HCT116 (cell line): ENCODE data around the gene LYSMD4. TPM values are rescaled to one million over a fixed set of nuclear protein-coding genes. Genes with fewer than 3 reads are reported as not detected.

Source experiments
- ATAC-seq: fragments of 200-7000 bp; cut with Tn5 transposase; 2 replicates; pipeline ENCODE4 v1.9.1; 2020; ENCODE audit warnings: mild to moderate bottlenecking, moderate library complexity
- BruUV-seq: library from RNA; stranded (reverse); fragments of 400-500 nt; replicated peaks from 2 replicates; lab custom pipeline; 2021; lab: Mats Ljungman, UMichigan
- CTCF ChIA-PET: fragments of 300-600 bp; sonication (Branson Sonifier 250); formaldehyde crosslinking; loops from one replicate; lab custom pipeline; 2021; ENCODE audit warnings: antibody characterized with exemption; lab: Charles Lee
- POLR2A ChIA-PET: fragments of 300-600, 350-600 bp; sonication (Branson Sonifier 250); formaldehyde crosslinking; loops from one replicate; lab custom pipeline; 2021; ENCODE audit warnings: antibody characterized with exemption; lab: Charles Lee
- RAD21 ChIA-PET, 2 experiments: fragments of 300-600 bp; sonication (Branson Sonifier 250); formaldehyde crosslinking; loops; one replicate each; lab custom pipeline; 2023; ENCODE audit warnings: low total read pairs in 2 of 2; ENCODE audit not compliant: uncharacterized antibody in 2 of 2, unreplicated experiment in 2 of 2, low non-redundant PET in 1 of 2; lab: Charles Lee
- DNase-seq: peaks from one replicate; pipeline ENCODE4 v3.0.0-alpha.2; 2010; ENCODE audit warnings: low read depth, low spot score
- H2AFZ ChIP-seq: fragments of 200-600 bp; shearing (Covaris generic), sonication (generic); 2 replicates; pipeline ENCODE4 v1.6.1; 2017; ENCODE audit warnings: low read depth, mixed run types, mixed read lengths, antibody characterized with exemption, low read length; ENCODE audit not compliant: poor library complexity, severe bottlenecking
- H3K27ac ChIP-seq: 2 replicates; pipeline ENCODE4 v1.5.1; 2012; ENCODE audit warnings: low read depth, low read length
- H3K27me3 ChIP-seq: fragments of 200-600 bp; sonication (generic); 2 replicates; pipeline ENCODE4 v1.6.1; 2016; ENCODE audit warnings: mixed run types, low read length, mixed read lengths; ENCODE audit not compliant: insufficient read depth
- H3K36me3 ChIP-seq, 2 experiments: fragments of 200-500 bp in 1 of 2; fragments of 200-600 bp in 1 of 2; sonication (Bioruptor generic) in 1 of 2; sonication (generic) in 1 of 2; 2 replicates each; pipeline versions ENCODE4 v1.5.1 to v1.6.1; 2014 to 2016; ENCODE audit warnings: low read length in 2 of 2, inconsistent platforms in 1 of 2, mixed read lengths in 1 of 2, mixed run types in 1 of 2; ENCODE audit not compliant: insufficient read depth in 2 of 2, control insufficient read depth in 1 of 2
- H3K4me1 ChIP-seq, 2 experiments: fragments of 200-600 bp in 1 of 2; sonication (generic) in 1 of 2; 2 replicates each; pipeline versions ENCODE4 v1.5.1 to v1.6.1; 2012 to 2017; ENCODE audit warnings: low read length in 2 of 2, inconsistent platforms in 1 of 2, mild to moderate bottlenecking in 1 of 2, mixed read lengths in 1 of 2, mixed run types in 1 of 2, moderate library complexity in 1 of 2; ENCODE audit not compliant: insufficient read depth in 2 of 2, control insufficient read depth in 1 of 2
- H3K4me2 ChIP-seq: fragments of 200-600 bp; sonication (generic); 2 replicates; pipeline ENCODE4 v1.6.1; 2017; ENCODE audit warnings: mixed run types, low read length, mixed read lengths
- H3K4me3 ChIP-seq, 2 experiments: fragments of 200-600 bp in 1 of 2; sonication (generic) in 1 of 2; replicated peaks in 1 of 2; 2 replicates each; pipeline ENCODE4 v1.5.1; 2011 to 2016; ENCODE audit warnings: low read length in 2 of 2, control low read depth in 1 of 2, low read depth in 1 of 2, mild to moderate bottlenecking in 1 of 2, mixed read lengths in 1 of 2, mixed run types in 1 of 2
- H3K79me2 ChIP-seq: fragments of 200-600 bp; sonication (generic); 2 replicates; pipeline ENCODE4 v1.6.1; 2017; ENCODE audit warnings: mild to moderate bottlenecking, mixed run types, low read length, moderate library complexity, mixed read lengths; ENCODE audit not compliant: insufficient read depth
- H3K9ac ChIP-seq: fragments of 200-600 bp; sonication (generic); 2 replicates; pipeline ENCODE4 v1.6.1; 2016; ENCODE audit warnings: low read length, mixed read lengths
- H3K9me2 ChIP-seq: fragments of 200-600 bp; sonication (generic), shearing (Covaris generic); 2 replicates; pipeline ENCODE4 v1.6.1; 2017; ENCODE audit warnings: mixed run types, mild to moderate bottlenecking, moderate library complexity; ENCODE audit not compliant: insufficient read depth
- H3K9me3 ChIP-seq, 2 experiments: fragments of 200-500 bp in 1 of 2; fragments of 200-600 bp in 1 of 2; sonication (Bioruptor generic) in 1 of 2; sonication (generic) in 1 of 2; 2 replicates each; pipeline ENCODE4 v1.6.1; 2014 to 2017; ENCODE audit warnings: low read length in 2 of 2, mixed read lengths in 2 of 2, inconsistent platforms in 1 of 2, low read depth in 1 of 2, mild to moderate bottlenecking in 1 of 2, mixed run types in 1 of 2, moderate library complexity in 1 of 2; ENCODE audit not compliant: control insufficient read depth in 1 of 2, insufficient read depth in 1 of 2
- H4K20me1 ChIP-seq: fragments of 200-600 bp; sonication (generic), shearing (Covaris generic); 2 replicates; pipeline ENCODE4 v1.6.1; 2017; ENCODE audit warnings: mixed run types, mild to moderate bottlenecking, moderate library complexity; ENCODE audit not compliant: insufficient read depth
- EZH2phosphoT487 ChIP-seq: fragments of 200-600 bp; IDR thresholded peaks from 2 replicates; pipeline ENCODE4 v1.6.1; 2018; ENCODE audit warnings: antibody characterized with exemption, borderline replicate concordance
- FOSL1 ChIP-seq: IDR thresholded peaks from 2 replicates; pipeline ENCODE4 v1.6.1; 2012; ENCODE audit warnings: low read depth
- JUND ChIP-seq: IDR thresholded peaks from 2 replicates; pipeline ENCODE4 v1.6.1; 2012
- YY1 ChIP-seq: IDR thresholded peaks from 2 replicates; pipeline ENCODE4 v1.6.1; 2011; ENCODE audit warnings: low read length, low read depth, moderate library complexity, mild to moderate bottlenecking; ENCODE audit not compliant: insufficient replicate concordance; ENCODE audit errors: extremely low read depth
- intact Hi-C: fragments of 100-400 bp; cut with micrococcal nuclease; formaldehyde crosslinking; loops from 2 replicates; pipeline ENCODE4 v1.10.0; 2022
- total RNA-seq: library from RNA; stranded (reverse); gene quantifications from one replicate; pipeline ENCODE4 v1.2.1, GENCODE V29; 2021; ENCODE audit not compliant: unreplicated experiment
- TF ChIP-seq, protein P1 (sequence below): IDR thresholded peaks from 2 replicates; pipeline ENCODE4 v1.6.1; 2012; ENCODE audit warnings: low read depth

LYSMD4 gene
- total RNA-seq, 1 experiment from 2014 or later, result 8.6 TPM

DNA sequence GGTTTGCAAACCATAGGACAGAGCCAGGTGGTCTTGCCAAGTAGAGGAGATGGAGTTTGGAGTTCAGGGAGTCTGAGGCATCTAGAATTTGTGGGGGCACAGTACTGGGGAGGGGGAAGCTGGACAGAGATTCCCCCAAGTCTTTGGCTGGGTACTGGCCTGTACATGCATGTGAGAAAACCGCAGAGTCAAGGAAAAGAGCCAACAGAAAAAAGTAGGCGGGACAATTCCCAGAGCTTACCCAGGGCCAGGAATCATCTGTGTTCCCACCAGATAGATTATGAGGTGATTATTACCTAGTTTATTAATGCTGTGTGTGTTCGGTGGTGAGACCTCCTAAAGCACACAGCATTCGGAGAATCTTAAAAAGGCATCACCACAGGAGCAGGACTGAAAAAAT lies 11.3 kb downstream of the LYSMD4 start (continued):
- no peak for TF ChIP-seq EZH2phosphoT487

DNA sequence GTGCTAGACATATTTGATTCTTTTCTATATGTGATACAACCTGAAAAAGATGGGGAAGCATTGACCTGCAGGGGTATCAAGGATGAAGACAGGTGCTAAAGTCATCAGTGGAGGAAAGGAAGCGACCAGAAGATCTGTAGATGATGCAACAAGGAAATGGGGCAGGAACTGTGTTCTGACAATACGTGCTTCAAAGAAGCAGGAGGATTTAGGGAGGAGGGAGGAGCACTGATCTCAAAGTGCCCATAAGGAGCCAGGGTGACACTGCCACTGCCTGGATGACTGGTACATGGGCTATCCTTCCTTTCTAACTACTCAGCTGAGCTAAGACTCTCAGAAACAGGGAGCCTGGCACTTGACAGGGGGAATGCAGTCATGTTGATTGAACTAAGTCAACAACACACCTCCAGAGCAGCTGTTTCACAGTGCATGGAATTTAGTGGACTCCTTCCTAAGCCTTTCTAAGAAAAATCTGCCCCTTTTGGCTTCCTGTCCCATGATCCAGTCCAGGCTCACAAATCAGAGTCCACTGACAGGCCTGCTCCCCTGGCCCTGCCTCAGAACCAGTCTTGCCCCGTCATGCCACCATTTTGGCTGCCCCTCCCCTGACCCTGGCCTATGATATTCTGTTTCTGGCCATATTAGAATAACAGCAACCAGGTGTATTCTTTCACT lies 12.0 kb downstream of the LYSMD4 start:
- ATAC-seq (no peak), DNase-seq (no peak)
- Histone ChIP-seq H3K4me1 (no peaks in the 10 kb centered on the region), H3K4me3 (no peak overlapping the region), H3K9me3 (peaks cover 0 to 6% of the 10 kb centered on the region in 2 experiments; a peak in 1 of 4 replicates), H3K27ac (no peak overlapping the region), H3K36me3 (no peaks in the 10 kb centered on the region), H4K20me1 (no peaks in the 10 kb centered on the region), H3K4me2 (no peak overlapping the region), H3K9ac (no peak overlapping the region), H2AFZ (no peak overlapping the region), H3K27me3 (no peaks in the 10 kb centered on the region), H3K79me2 (no peaks in the 10 kb centered on the region), H3K9me2 (no peaks in the 10 kb centered on the region)
- CTCF ChIA-PET, result no interaction called here
- POLR2A ChIA-PET, result no interaction called here
- no TSS peak for BruUV-seq
- RAD21 ChIA-PET, result no interaction called here
- TF ChIP-seq, protein P1, sequence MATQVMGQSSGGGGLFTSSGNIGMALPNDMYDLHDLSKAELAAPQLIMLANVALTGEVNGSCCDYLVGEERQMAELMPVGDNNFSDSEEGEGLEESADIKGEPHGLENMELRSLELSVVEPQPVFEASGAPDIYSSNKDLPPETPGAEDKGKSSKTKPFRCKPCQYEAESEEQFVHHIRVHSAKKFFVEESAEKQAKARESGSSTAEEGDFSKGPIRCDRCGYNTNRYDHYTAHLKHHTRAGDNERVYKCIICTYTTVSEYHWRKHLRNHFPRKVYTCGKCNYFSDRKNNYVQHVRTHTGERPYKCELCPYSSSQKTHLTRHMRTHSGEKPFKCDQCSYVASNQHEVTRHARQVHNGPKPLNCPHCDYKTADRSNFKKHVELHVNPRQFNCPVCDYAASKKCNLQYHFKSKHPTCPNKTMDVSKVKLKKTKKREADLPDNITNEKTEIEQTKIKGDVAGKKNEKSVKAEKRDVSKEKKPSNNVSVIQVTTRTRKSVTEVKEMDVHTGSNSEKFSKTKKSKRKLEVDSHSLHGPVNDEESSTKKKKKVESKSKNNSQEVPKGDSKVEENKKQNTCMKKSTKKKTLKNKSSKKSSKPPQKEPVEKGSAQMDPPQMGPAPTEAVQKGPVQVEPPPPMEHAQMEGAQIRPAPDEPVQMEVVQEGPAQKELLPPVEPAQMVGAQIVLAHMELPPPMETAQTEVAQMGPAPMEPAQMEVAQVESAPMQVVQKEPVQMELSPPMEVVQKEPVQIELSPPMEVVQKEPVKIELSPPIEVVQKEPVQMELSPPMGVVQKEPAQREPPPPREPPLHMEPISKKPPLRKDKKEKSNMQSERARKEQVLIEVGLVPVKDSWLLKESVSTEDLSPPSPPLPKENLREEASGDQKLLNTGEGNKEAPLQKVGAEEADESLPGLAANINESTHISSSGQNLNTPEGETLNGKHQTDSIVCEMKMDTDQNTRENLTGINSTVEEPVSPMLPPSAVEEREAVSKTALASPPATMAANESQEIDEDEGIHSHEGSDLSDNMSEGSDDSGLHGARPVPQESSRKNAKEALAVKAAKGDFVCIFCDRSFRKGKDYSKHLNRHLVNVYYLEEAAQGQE, result no peak
- TF ChIP-seq JUND (no peak), FOSL1 (no peak), YY1 (no peak)
- intact Hi-C loops, result no loop called here
